GM19397 (cell line): ENCODE data around the gene TXNRD1.
"Not testable (repeated sequence)": the region's sequence is repeated elsewhere in the genome, so short reads cannot be mapped to it uniquely, and the experiment has no call there.

Source experiments
- ATAC-seq: cut with Tn5 transposase; IDR thresholded peaks from one replicate; pipeline ENCODE4 v1.9.1; 2021; ENCODE audit warnings: mild to moderate bottlenecking, moderate library complexity; ENCODE audit not compliant: unreplicated experiment

TXNRD1 gene

GRCh38 chr12:104319918-104320626, 104.5 kb downstream of the TXNRD1 start:
- ATAC-seq = no peak

GRCh38 chr12:104320627-104321024, 105.0 kb downstream of the TXNRD1 start:
- no peak for ATAC-seq

- no peak for ATAC-seq
These were observed 106.4 kb downstream of the TXNRD1 start for GRCh38 chr12:104321949-104322348.

- ATAC-seq = not testable (repeated sequence)
These were observed 107.0 kb downstream of the TXNRD1 start for GRCh38 chr12:104322533-104322932.

GRCh38 chr12:104323899-104324298, 108.3 kb downstream of the TXNRD1 start:
- no peak for ATAC-seq

- ATAC-seq = not testable (repeated sequence)
These were observed 112.7 kb downstream of the TXNRD1 start for GRCh38 chr12:104328278-104328677.

- ATAC-seq = no peak
These were observed 113.2 kb downstream of the TXNRD1 start for GRCh38 chr12:104328790-104329189.

- no peak for ATAC-seq
These were observed 114.3 kb downstream of the TXNRD1 start for GRCh38 chr12:104329707-104330532.

- ATAC-seq = no peak
These were observed 115.8 kb downstream of the TXNRD1 start for GRCh38 chr12:104331376-104331775.

GRCh38 chr12:104332273-104332672, 116.7 kb downstream of the TXNRD1 start:
- not testable (repeated sequence) for ATAC-seq

GRCh38 chr12:104333692-104334255, 118.2 kb downstream of the TXNRD1 start:
- ATAC-seq = no peak

GRCh38 chr12:104334581-104334980, 119.0 kb downstream of the TXNRD1 start:
- ATAC-seq = no peak

GRCh38 chr12:104336115-104336514, 120.5 kb downstream of the TXNRD1 start:
- ATAC-seq = no peak

- ATAC-seq = no peak
These were observed 121.5 kb downstream of the TXNRD1 start for GRCh38 chr12:104337030-104337558.

- no peak for ATAC-seq
These were observed 124.1 kb downstream of the TXNRD1 start for GRCh38 chr12:104339663-104340062.

GRCh38 chr12:104340177-104340576, 124.6 kb downstream of the TXNRD1 start:
- no peak for ATAC-seq

- no peak for ATAC-seq
These were observed 125.5 kb downstream of the TXNRD1 start for GRCh38 chr12:104340925-104341611.

- no peak for ATAC-seq
These were observed 126.6 kb downstream of the TXNRD1 start for GRCh38 chr12:104342147-104342546.

- no peak for ATAC-seq
These were observed 127.2 kb downstream of the TXNRD1 start for GRCh38 chr12:104342635-104343249.

- ATAC-seq = no peak
These were observed 129.1 kb downstream of the TXNRD1 start for GRCh38 chr12:104344682-104345081.
